NCI-H2029 treated with DMSO at 0.1 percent for 48 hours (cell line): ENCODE results near the gene SEMA6D.

ENCODE experiments used
- DNase-seq: peaks from one replicate; lab custom pipeline; 2025; lab: John Stamatoyannopoulos, UW

SEMA6D gene, protein sequence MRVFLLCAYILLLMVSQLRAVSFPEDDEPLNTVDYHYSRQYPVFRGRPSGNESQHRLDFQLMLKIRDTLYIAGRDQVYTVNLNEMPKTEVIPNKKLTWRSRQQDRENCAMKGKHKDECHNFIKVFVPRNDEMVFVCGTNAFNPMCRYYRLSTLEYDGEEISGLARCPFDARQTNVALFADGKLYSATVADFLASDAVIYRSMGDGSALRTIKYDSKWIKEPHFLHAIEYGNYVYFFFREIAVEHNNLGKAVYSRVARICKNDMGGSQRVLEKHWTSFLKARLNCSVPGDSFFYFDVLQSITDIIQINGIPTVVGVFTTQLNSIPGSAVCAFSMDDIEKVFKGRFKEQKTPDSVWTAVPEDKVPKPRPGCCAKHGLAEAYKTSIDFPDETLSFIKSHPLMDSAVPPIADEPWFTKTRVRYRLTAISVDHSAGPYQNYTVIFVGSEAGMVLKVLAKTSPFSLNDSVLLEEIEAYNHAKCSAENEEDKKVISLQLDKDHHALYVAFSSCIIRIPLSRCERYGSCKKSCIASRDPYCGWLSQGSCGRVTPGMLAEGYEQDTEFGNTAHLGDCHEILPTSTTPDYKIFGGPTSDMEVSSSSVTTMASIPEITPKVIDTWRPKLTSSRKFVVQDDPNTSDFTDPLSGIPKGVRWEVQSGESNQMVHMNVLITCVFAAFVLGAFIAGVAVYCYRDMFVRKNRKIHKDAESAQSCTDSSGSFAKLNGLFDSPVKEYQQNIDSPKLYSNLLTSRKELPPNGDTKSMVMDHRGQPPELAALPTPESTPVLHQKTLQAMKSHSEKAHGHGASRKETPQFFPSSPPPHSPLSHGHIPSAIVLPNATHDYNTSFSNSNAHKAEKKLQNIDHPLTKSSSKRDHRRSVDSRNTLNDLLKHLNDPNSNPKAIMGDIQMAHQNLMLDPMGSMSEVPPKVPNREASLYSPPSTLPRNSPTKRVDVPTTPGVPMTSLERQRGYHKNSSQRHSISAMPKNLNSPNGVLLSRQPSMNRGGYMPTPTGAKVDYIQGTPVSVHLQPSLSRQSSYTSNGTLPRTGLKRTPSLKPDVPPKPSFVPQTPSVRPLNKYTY

DNA sequence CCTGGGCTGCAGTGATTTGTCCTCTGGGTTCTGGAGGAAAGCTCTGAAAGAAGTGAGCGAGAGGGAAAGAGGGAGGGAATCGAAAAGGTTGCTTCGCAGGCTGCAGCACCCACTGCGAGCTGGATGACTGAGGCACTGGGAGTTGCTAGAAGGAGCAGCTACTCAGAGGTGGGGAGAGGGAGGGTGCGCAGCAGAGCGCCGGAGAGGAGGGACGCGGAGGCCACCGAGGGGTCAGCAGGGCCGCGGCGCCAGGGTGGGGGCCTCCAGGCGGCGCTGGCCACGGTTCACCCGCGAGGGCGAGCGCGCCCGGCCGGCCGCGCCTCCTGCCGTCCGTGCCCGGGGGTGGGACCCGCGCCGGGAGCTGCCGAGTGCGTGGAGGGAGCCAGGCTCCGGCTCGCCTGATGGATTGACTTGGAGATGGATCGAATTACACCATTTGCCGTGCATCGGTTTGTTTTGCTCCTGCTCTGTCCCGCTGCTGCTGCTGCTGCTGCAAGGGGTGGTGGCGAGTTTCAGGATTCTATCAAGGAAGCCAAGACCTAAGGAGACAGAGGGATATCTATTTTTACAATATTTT lies at the start of gene SEMA6D:
Gene SEMA6D (plus strand): TSS at position 470 of the 577 bp plus-strand sequence. CDS start 42,294 bp downstream, outside the sequence.
- DNase-seq, result peak; percentile 9

DNA sequence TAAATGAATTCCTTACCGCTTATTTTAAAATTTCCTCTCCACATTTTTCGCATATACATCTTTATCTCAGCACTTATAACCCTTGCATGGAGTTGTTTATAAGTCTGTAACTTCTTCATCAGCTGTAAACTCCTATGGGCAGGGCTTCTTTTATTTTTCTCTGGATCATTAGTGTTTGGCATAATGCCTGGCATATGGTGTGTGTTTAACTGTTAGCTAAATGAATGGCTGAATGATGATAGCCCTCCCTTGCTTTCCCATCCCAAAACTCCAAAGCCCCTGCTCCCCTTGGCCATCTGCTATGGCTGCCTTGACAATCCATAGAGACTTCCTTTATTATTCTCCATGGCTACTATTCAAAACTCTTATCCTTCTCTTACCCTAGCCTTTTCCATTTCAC lies 48.1 kb upstream of the SEMA6D start:
- no peak for DNase-seq

DNA sequence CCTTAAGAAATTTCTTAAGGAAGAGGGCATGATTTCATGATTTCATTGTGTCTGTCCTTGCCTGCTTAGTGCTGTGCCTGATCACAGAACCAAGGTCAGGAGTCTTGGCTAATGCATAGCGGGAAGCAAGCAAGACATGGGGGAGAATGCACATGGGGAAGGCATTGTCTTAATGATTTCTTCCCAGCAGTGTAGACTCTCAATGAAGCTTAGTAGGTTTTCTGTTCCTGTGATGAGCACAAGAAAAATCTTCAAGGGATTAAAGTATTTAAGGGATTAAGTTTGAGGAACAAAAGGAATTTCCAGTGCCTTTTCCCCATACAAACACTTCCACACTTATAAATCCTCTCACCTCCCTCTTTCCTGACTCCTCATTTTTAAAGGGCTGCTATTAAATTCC lies 46.9 kb upstream of the SEMA6D start:
- no peak for DNase-seq

DNA sequence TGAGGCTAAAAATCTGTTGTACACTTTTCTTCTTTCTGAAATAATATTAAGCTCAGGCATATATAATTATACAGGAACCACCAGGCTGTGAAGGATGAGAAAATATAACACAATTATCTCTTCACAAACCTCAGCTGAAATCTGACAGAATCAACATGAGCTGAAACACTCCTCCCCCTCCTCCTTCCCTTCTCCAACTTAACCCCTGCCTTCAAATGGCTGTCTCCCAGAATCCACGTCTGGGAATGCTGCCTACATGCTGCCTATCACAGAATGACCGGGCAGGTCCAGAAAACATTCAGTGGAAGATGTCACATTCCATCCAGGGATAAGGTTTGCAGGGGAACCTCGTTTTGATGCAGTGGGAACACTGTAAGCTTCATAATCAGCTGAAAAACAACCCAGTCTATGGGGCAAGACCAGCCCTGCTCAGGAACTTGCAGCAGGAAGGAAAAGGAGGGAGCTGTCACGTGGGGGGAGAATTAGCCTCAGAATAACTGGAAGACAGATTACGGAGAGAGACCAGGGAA lies 44.0 kb upstream of the SEMA6D start:
- no peak for DNase-seq

DNA sequence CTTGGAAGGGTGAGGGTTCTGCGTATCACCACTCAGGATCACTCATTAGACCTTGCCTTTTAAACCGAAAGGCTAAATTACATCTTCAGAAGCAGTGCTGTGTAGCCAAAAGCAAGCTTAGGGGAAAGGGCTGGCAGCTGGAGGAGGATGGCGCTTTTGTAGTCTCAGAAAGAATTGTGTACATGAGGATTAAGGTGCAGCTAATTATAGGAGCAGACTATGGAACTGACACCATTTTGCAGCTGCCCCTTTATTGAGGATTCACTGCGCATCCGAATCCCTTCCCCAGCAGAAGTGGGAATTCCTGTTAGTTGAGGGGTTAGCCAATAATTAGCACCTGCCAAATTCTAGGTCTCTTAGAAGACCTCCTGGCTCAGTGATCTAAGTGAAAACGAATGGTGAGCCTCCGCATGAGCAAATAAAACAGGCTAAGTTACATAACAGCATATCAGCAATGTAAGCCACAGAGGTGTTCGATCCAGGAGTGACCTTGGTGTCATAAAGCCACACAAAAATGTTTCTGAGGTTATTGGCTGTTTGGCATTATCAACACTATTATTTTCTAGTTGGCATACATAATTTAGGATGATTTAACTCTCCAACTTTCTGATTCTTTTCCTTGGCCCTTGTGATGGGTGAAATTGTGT lies 42.6 kb upstream of the SEMA6D start:
- peak; percentile 62 for DNase-seq

DNA sequence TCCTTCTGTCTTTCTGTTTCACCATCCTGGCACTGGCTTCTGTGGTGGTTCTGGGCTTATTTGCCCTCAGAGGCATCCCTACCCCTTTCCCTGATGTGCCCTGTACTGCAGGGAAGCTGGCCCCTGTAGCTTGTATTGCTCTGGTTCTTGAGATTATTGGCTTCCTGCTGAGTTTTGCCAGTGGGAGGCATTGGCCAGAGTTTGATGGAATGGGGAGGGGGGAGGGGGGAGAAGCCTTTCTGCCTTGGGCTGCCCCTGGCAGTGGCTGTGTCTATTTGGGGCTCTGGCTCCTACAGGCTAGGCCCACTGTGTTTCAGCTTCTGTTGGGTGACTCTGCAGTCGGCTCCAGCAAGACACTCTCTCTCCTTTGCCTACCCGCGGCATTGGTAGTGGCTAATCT lies 41.6 kb upstream of the SEMA6D start:
- DNase-seq, result no peak

DNA sequence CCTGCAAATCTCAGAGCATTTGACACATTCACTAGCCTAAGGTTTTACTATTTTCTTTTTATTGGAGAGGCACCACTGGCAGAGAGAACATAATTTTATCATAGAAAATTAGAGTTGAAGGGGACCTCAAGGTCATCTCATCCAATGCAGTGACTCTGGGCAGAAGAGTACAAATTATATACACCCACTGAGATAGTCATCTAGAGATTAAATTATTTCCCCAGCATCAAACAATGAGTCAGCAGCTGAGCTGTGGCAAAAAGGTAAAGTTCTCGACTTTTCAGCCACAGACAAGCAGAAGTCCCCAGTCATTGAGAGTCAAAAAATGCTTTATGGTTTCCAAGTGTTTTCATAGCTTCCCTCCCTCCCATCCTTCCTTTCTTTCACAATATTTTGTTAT lies 39.3 kb upstream of the SEMA6D start:
- no peak for DNase-seq

DNA sequence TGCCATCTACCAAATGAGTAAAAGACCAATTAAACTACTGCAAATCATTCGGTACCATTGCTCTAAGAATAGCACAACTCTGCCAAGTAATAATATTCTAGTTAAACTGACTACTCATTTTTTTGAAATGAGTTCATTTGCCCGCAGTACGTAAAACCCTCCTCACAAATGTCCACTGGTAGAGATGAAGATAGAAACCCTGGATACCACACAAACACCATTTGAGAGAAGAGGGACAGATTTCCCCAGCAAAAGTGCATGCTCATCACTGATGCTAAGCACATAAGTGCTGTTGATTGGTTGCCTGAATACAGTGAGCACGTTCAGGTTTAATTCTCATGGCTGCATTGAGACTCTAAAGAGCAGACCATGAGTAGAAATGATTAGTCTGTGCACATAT lies 34.6 kb upstream of the SEMA6D start:
- no peak for DNase-seq

DNA sequence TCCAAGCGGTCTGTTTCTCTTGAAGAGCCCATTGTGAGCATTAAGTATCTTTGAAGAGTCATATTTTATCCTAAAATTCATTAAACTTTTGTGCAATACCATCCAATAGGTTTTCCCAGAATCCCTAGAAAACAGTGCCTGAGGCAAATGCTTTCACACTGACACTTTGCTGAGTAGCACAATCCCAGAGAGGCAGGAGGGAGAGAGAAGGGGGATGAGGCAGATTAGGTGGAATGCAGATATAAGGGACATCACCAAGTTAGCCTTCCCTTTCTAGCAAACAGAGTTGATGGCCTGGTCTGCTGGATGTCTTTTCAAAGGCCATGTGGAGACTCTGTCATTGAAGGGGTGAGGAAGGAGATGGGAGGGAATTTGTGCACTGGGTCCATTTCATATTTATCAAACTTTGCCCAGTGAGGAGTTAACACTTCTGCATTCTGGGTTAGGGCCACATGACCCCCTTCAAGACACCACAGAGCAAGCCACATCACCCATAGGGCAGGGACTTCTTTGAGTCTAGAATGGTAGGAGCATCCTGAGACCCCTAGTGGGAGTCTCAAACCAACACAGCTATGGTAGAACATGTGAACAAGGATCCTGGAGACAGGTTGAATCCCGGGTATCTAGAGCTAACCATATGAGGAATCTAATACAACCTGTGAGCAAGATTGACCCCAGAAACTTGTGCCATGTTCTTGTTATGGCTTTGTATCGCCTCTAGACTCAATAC lies 32.0 kb upstream of the SEMA6D start:
- no peak for DNase-seq

DNA sequence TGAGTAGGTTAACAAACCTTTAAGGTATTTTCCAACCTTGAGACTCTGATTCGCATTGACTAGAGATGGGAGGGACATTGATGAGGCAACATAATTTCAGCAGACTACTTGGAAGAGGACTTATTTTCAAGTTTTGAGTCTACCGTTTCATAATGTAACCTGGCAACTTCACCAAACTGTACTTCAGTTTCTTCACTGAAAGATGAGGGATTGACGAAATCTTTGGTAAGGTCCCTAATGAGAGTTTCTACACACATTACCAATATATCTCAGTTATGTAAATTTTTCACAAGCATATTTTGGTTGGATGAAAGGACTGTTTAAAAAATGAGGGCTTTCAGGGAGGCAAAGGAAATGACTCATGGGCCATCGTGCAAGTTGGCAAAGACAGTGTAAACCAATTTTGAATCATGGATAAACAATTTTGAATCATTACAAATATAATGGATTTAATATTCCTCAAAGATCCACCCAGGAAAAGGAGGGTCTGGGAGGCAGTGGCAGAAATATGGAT lies 28.7 kb upstream of the SEMA6D start:
- DNase-seq, result no peak

DNA sequence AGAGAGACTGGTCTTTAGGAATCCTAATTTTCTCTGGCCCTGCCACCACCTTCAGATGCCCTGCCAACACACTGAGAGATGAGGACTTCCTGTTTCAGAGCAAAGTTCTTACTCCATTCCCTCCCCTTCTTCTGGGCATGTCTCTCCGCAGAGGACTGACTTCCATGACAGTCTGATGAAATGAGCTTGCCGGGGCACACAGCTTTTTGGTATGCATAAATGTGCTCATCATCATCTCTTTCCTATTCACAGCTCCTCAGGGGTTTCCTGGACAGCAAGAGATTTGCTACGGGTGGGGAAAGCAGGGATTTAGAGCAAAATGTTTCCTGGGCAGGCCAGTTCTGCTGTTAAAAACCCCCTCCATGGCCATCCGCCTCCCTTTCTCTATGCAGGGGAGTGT lies 27.6 kb upstream of the SEMA6D start:
- no peak for DNase-seq

DNA sequence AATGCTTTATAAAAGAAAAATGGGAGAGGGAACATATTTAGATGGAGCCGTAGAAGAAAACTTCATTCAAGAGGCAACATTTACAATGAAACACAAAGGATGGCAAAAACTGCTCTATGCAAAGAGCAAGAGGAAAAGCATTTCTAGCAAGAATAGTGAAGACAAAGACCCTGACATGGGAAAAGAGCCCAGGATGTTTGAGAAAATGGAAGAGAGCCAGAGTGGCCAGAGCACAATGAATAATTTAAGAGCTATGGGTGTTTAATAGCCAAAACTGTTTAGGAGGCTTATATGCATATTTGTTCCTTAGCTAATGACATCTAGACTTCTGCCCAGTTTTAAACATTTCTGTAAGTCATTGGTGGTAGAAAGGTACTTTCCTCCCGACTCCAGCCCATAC lies 25.4 kb upstream of the SEMA6D start:
- DNase-seq, result no peak

DNA sequence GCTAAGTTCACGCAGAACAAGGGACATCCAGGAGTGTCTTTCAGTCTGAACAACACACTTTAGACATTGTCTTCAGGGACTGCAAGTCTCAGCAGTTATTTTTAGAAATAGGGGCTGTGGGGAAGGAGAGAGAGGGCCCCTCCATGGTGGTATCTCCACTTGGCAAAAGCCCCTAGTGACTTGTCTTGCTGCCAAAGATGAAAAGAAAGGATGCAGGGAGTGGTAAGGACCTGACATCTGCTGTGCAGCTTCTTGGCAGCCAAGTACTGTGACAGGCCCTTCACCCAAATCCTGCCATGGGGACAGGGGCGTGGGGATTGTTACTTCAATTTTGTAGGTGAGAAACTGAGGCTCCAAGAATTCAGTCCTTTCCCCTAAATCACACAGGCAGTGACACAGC lies 21.0 kb upstream of the SEMA6D start:
- DNase-seq, result no peak

DNA sequence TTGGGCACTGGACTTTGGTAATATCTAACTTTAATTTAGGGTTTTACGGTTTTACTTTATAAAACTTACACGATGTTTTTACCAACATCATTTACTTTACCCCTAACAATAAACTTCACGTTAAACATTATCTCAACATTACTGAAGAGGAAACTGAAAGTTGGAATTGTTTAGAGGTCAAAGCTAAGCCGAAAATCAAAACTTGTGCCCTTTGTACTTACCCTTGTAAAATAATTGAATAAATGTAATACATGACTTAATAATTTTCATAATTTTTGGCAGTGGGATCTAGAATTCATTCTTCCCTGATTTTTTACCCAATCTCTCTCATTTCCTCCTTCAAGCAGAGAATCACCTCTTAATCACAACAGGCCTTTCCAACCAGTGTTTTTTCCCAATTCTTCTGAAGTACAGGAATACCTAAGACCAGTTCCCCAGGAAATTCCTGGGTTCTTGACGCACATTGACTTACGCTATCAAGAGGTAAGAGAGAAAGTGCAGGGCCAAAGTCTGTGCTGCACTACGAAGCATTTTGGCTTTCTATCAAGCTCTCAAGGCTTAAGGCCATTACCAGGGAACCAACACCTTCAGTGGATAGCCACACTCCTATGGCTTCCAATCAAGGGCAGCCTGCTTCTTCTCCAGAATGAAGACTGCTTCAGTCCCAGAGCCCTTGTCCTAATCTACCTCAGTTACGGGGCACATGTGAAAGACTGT lies 11.9 kb upstream of the SEMA6D start:
- no peak for DNase-seq

DNA sequence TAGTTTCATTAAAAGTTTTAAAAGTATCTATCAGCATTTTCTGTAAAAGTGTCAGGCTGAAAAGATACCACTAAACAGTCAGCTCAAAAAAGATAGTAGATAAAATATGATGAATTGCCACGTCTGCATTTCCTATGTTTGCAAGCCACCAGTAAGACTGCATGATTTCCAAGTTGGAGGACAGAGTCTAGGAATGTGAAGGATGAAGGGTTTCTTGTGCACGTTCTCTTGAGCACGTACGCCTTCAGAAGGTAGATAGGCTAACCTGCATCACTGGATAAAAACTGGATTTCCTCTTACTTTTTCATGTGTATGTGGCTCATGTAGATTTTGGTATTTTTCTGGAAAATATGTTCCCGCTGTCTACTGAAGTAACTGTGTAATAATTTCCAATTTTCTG lies 9.9 kb upstream of the SEMA6D start:
- DNase-seq, result no peak

DNA sequence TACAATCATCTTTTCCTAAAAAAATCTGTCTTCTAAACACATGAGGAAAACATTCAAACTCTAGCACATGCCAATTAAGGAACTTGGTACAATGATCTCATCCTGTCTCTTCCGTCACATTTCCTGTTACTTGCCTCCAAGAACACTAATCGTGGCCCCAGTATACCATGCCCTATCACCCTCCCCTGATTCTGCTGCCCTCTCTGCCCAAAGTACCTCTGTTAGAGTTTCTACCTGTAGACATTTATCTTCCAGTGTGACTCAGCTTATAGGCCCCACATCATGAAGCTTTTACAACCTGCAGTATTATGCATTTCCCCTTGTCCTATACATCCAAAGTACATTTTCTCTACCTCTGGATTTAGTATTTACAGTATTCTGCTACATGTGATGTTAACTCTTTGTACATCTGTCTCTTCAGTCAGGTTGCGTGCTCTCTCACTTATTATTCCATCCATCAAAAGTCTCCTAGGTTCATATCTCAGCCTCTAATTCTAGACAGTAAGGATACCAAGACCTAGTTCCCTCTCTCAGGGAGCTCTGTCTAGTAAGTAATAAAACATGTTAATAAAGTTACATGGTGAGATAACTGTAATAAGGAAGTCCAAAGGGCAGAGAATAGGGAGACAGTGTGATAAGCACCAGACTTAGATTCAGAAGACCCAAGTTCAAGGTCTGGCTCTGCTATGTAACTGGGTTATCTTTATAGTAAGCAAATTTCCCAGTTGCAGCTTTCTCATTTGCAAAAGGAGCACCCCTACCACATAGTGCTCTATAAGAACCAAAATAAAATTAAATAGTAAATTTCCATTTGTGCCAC lies 8.9 kb upstream of the SEMA6D start:
- DNase-seq, result no peak

DNA sequence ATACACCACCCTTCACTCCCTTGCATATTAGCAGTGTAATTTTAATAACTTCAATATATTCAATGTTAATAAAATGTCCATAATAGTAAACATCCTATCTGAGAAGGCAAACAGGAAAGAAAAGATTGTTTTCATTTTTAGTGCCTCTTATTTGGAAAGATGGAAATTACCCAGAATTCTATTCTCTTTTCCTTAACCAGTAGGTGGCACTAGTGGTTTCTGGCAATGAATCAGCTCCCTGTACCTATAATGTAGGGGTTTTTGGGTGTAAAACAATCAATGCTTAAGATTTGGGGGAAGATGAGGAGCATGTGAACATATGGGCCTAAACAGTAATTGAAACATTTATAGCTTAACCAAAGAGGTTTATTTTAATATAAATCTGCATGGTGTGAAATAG lies 5.7 kb upstream of the SEMA6D start:
- no peak for DNase-seq

DNA sequence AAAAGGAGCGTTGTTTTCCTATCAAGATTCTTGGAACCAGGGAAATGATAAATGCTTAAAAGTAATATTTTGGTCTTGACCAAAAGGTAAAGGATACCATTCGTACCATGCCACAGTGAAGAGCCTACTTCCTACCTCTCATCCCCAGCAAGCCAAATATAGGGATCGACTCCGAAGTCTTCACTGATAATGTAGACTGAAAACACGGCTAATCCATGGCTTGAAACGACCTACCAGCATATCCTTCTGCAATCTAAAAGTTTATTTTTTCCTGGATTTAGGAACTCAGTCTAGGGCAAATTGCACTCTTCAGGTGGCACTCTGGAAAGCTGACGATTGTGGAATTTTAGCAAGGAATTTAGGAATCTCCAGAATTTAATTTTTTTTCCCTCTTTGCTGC lies 1.9 kb upstream of the SEMA6D start:
- no peak for DNase-seq

DNA sequence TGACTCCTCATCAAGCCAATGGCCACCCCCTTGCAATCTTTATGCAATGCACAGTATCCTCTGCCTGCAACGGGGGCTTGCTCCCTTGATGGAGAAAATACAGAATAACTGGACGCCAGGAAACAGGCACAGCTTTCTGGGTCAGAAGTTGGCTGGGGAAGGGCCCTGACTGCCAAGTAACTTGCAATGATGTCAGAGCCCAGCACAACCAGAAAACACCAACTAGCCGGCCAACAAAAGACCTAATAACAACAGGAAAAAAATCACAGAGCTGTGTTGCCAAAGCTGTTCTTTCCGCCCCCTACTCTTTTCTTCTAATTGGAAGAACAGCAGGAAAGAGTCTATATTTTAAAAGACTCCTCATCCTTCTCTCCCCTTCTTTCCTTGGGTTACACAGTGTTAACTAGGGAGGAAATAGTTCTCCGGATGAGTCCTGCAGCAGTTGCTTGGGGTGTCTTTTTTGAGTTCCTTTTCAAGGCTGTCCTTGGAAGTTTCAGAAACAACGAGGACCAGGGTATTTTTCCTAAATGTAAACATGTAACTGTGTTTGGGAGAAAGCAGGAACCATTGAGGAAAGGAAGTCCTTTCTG lies 1.4 kb upstream of the SEMA6D start:
- DNase-seq, result no peak
